ENCODE data around the gene OR1L6. TPM values are rescaled to one million over a fixed set of nuclear protein-coding genes. Genes with fewer than 3 reads are reported as not detected.

Gene OR1L6
- total and polyA plus RNA-seq, 9 of the 15 experiments (the other 6 are each of a cell fraction or from before 2014, with no cell fraction given): not detected

- Histone ChIP-seq H3K9me3 (replicated peaks; ENCODE audit: control insufficient read depth, insufficient read depth, low read depth, low read length) (no peaks in the 10 kb centered on the region), H4K20me1 (replicated peaks; ENCODE audit: control insufficient read depth, insufficient read depth, low read length) (no peaks in the 10 kb centered on the region), H3K27me3 (ENCODE audit: control insufficient read depth in 2 of 2, insufficient read depth in 2 of 2, low read length in 2 of 2) (peaks cover 7 to 9% of the 10 kb centered on the region in 2 experiments; a peak in 3 of 5 replicates), H3K9me1 (ENCODE audit: control insufficient read depth, insufficient read depth, low read length) (peaks cover 3% of the 10 kb centered on the region), H3K4me2 (ENCODE audit: insufficient read depth, low read length) (no peak overlapping the region), H3K27ac (ENCODE audit: extremely low read depth, low read depth, low read length) (no peak overlapping the region), H3K9ac (ENCODE audit: insufficient read depth in 1 of 2, low read depth in 2 of 2, low read length in 2 of 2) (no peak overlapping the region), H3K79me2 (ENCODE audit: control insufficient read depth, insufficient read depth, low read length) (no peaks in the 10 kb centered on the region), H3K4me1 (replicated peaks in 1 of 2; ENCODE audit: control insufficient read depth in 2 of 2, insufficient read depth in 2 of 2, low read length in 2 of 2) (no peaks in the 10 kb centered on the region), H3K4me3 (no peak overlapping the region), H2AFZ (ENCODE audit: low read depth, low read length) (no peak overlapping the region), H3K36me3 (ENCODE audit: control insufficient read depth, insufficient read depth, low read length) (no peaks in the 10 kb centered on the region)
- no peak for FAIRE-seq
- in situ Hi-C loops (cut with MboI): no loop called here
- BruUV-seq (replicated peaks): no TSS peak
- WGBS (ENCODE audit: insufficient coverage, low coverage, missing lambda C conversion rate): 0% methylated on average over 3 of the region's 3 CpGs
- intact Hi-C loops (cut with micrococcal nuclease): no loop called here
- ChIA-PET POLR2A (no interaction called here), CTCF (ENCODE audit: low intra/inter-chr PET ratio) (no interaction called here)
- ATAC-seq: no peak
- no peak for DNase-seq (ENCODE audit: extremely low read depth in 1 of 4, low spot score in 3 of 4)
- TF ChIP-seq MYC (IDR thresholded peaks at IDR 0.05; ENCODE audit: low read depth, low read length): no peak
- TF ChIP-seq MYC (CRISPR knock-in tag; IDR thresholded peaks at IDR 0.05; ENCODE audit: borderline replicate concordance, low read depth): no peak
- TF ChIP-seq JUN (IDR thresholded peaks at IDR 0.05; ENCODE audit: borderline replicate concordance, low read depth, low read length): no peak
- no peak for TF ChIP-seq JUN (CRISPR knock-in tag; IDR thresholded peaks at IDR 0.05; ENCODE audit: borderline replicate concordance)
- TF ChIP-seq TSC22D4 (tag; IDR thresholded peaks at IDR 0.05): no peak
- TF ChIP-seq TFAM (CRISPR knock-in tag; conservative IDR thresholded peaks at IDR 0.05): no peak
- TF ChIP-seq BRD9 (IDR thresholded peaks at IDR 0.05; ENCODE audit: low read depth, partially characterized antibody): no peak
- TF ChIP-seq ZNF699 (CRISPR knock-in tag; IDR thresholded peaks at IDR 0.05; ENCODE audit: insufficient replicate concordance): no peak
- TF ChIP-seq ZBTB40 (IDR thresholded peaks at IDR 0.05): no peak
- no peak for TF ChIP-seq ZBTB40 (CRISPR knock-in tag; IDR thresholded peaks at IDR 0.05)
- no peak for TF ChIP-seq KDM1A (IDR thresholded peaks at IDR 0.05)
- no peak for TF ChIP-seq RBM15 (IDR thresholded peaks at IDR 0.05; ENCODE audit: insufficient read depth, low read length)
- no peak for TF ChIP-seq GABPB2 (CRISPR knock-in tag; conservative IDR thresholded peaks at IDR 0.05)
- no peak for TF ChIP-seq YY1 (IDR thresholded peaks at IDR 0.05; ENCODE audit: borderline replicate concordance in 1 of 3, control insufficient read depth in 1 of 3, extremely low read depth in 1 of 3, insufficient read depth in 3 of 3, insufficient read length in 1 of 3, insufficient replicate concordance in 2 of 3, low read depth in 1 of 3, low read length in 2 of 3)
Observed at GRCh38 chr9:122777935-122778627, 36.0 kb downstream of the OR1L6 start.

All from K562 (cell line).